ENCODE measurements around the gene ARMCX5.

The ARMCX5 gene

DNA sequence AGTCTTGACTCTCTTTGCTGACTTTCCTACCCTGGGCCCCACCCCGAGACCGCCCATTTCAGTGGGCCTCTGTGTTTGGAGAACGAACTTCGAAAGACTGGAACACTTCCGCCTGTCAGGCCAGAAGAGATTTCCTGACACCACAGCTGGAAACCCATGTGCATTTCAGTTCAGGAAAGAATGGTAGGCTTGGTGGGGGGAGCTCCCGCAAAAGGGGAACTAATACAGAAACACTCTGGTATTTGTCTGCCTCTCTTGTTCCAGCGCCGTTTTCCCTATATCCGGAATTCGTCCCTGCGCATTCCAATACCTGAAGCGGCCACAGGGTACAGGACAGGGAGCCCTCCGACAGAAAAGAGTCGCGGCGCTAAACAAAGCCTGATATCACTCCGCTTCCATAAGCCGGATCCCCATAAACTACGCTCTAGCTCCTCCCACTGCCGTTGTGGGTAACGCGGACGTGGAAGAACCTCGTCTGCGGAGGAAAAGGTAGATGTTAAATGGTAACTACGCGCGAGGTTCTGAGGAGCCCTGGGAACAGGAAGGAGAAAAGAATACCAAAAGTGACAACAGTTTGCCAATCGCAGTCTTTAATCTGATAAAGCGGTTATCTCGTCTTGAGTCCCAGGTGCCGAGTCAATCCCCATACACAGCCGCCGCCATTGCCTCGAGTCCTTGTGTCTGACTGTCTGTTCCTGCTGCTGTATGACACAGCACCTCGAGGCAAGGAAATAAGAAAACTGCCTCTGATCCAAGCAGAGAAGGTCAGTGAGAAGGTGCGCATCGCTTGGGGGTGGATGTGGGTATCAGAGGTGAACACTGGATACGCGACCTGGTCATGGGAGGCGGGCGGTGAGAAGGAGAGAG is at the start of gene ARMCX5:
Gene ARMCX5, plus strand, starts transcription at position 432 of the 867 bp plus-strand sequence. CDS start 2,627 bp downstream, outside the sequence.
- FAIRE-seq: no peak

GRCh38 chrX:102558607-102559006 is 40.7 kb upstream of the ARMCX5 start:
- no peak for FAIRE-seq

GRCh38 chrX:102560423-102561068 is 38.8 kb upstream of the ARMCX5 start:
- FAIRE-seq: no peak

DNA sequence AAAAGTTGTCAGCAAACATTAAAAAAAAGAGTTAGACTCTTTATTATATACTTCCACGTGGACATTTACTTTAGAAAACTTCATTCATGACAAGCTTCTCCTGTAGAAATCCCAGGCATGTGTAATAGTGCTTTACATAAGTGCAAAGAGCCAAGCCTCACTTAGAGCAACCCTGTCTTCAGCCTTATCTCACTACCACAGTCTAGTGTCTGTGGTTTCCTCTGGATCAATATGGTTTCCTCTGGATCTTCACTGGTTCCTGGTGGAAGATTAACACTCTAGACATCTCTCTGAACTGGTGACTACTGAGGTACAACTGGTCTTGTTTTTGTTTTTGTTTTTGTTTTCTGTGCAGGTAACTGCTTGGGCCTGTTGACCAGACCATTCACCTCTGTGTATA is 18.4 kb upstream of the ARMCX5 start:
- no peak for FAIRE-seq

- no peak for FAIRE-seq
Observed at GRCh38 chrX:102593367-102593766, 5.9 kb upstream of the ARMCX5 start.

DNA sequence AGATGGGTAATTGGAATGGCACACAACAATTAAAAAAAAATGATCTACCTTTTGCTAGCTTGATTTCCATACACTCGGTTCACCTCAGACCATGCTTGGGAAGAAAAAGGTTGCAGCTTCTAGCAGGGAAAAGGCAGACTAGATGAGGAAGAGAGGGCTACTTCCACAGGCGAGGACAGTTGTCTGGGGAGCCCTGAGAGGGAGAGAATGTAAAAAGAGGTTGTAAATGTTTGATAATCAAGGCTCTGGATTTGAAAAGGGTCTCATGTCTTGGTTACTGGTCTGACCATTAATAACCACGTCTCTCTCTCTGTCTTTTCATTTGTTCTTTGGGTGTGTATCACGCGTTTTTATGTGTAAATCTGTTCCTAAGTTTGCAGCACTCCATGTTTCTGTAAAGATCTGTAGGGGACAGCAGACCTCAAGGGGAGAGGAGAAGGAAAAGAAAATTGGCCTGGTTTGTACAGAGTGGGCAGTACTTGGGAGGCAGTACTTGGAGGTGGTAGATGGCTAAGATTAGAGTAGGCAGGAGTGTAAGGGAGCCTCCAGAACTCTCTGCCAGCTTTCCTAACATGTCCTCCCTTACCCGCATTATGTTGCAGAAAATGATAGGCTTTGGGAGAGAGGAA is 750 bp downstream of the ARMCX5 start:
- no peak for FAIRE-seq

DNA sequence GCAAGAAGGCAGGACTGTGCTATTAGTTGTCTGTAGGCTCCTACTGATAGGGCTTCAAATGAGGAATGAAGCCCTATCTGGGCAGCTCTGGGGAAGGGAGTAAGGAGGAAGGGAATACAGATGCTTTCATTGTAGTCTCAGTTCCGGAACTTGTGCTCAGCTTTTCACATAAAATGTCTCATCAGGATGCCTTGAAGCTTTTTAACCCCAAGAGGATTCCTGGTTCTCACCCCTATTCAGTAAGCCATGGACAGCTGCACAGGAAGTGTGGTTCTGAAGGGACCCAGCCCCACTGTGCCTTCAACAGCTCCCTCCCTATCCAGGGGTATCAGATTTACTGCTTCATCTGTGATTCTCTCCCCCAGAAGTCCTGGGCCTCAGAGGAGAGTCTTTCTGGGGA is 5.0 kb downstream of the ARMCX5 start:
- FAIRE-seq: no peak

DNA sequence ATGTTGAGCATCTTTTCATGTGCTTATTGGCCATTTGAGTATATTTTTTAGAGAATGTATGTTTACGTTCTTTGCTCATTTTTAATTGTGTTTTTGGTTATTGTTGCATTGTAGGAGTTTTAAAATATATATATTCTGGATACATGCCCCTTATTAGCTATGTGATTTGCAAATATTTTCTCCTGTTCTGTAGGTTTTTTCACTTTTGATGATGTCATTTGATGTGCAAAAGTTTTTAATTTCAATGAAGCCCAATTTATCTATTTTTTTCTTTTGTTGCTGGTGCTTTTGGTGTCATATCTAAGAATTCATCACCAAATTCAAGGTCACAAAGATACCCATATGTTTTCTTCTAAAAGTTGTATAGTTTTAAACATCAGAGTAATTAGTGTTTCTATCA is 6.8 kb downstream of the ARMCX5 start:
- FAIRE-seq: no peak

GRCh38 chrX:102610905-102611304 is 11.6 kb downstream of the ARMCX5 start:
- no peak for FAIRE-seq

DNA sequence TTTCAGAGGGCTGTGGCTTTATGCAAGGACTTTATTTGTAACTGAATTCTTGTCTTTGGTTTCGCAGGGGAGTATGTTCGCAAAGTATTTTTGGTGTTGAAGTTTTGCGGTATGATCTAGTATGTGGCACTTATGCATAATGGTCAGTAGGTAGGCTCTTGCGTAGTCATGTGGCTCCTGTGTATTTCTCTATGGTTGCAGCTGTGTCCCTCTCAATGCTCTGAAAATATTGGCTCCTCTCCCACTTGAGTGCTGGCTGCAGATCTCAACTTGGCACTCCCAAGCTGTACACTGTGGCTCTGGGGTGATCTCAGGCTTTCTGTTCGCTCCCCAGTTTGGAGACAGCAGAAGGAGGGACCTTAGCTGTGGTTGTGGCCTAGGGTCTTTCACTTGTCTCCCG is 24.8 kb downstream of the ARMCX5 start:
- FAIRE-seq: no peak

DNA sequence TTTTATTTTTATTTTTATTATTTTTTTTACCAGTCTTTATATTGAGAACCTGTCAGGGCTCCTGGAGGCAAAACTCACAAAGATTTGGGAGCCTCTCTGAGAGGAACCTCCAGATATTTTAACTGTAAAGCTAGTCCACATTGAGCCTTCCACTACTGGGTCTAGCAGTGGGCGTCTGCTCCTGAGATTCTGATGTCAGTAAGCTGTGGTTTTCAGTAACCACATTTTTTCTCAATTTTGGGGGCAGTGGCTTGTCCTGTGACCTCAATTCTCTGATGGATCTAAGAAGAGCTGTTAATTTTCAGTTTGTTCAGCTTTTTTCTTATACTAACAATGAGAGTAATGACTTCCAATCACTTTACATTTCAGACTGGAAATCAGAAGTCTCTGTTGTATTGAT is 28.3 kb downstream of the ARMCX5 start:
- FAIRE-seq: no peak

- FAIRE-seq: no peak
Observed at GRCh38 chrX:102637561-102637960, 38.2 kb downstream of the ARMCX5 start.

DNA sequence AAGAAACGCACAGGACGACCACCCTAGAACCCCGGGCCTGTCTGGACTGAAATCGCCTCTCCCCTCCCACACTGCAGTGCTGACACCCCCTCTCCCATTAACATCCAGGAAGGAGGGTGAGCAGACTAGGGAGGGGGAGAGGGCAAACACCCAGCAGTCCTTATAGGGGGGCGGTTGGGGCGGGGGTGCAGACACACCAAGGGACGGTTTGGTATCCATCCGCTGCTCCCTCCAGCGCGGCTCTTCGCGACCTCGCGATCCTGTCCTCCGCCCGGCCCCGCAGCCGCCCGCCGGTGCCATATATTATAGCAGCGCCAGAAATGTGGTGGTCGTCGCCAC is 51.6 kb downstream of the ARMCX5 start:
- FAIRE-seq: no peak

DNA sequence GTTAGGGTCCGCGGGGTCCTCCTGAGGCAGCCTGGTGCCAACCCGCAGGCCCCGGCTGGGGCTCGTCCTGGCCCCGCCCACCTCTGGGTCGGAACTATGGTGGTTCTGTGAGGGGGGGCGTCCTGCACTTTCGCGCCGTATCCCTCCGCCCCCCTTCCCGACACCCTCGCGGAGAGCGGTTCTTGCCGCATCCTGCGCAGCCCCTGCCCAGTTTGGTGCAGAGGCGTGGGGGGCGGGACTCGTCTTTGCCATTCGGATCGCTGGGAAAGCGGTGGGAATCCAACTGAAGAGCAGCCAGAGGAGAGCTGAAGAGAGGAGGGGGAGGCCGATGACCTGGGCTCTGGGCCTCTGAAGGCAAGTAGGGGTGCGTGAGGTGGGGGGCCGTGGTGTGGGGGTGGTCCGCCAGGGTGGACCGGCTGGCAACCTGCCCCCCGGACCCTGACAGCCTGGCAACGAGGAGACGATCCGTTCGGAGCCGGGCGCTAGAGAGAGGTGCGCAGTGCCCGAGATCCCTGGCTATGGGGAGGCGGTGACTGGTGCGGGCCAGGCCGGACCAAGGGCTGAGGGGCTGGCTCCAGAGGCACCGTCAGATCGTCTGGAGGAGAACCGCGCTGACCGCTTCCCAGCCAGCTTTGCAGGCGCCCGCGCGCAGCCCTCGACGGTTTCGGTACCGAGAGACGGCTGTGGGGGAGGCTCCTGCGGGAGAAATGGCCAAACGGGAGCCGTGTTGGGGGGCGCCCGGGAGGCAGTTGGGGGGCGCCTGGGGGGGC is 52.1 kb downstream of the ARMCX5 start, which contains the start of gene GPRASP1:
Gene GPRASP1, plus strand, starts transcription at position 242 of the 770 bp plus-strand sequence. CDS start 2,431 bp downstream, outside the sequence.
- FAIRE-seq: no peak

DNA sequence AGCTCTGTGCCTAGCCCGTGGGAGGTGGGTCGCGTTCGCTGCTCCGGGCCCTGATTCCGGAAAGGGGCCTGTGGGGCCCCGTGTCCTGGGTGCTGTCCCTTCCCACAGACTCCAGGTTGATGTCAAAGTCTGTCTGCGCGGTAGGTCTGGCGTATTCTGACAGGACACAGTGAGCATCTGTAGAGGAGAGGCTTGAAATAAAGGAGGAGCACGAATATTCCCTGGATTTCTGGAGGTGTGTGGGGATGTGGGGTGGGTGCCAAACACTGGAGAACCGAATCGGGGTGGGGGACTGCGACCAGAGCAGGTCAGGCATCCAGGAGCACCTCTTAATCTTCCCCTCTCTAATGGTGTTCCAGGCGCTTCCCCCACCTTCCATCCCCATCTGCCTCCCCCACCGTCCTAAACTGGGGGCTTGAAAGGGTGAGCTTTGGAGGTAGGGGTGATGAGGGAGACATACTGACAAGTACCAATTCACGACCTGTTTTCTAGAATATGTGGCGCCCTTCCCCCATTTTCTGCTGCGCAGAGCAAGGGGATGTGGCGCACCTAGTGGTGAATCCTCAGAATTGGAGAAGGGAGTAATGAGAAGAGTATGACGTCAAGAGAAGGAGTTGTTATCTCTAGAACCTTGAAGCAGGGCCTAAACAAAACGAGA is 52.8 kb downstream of the ARMCX5 start:
- FAIRE-seq: no peak
